NK-92 (cell line): ENCODE results near the gene SNHG17.

ENCODE experiments used
- DNase-seq: peaks from one replicate; lab custom pipeline; 2025; ENCODE audit not compliant: unreplicated experiment; lab: John Stamatoyannopoulos, UW

Gene SNHG17

DNA sequence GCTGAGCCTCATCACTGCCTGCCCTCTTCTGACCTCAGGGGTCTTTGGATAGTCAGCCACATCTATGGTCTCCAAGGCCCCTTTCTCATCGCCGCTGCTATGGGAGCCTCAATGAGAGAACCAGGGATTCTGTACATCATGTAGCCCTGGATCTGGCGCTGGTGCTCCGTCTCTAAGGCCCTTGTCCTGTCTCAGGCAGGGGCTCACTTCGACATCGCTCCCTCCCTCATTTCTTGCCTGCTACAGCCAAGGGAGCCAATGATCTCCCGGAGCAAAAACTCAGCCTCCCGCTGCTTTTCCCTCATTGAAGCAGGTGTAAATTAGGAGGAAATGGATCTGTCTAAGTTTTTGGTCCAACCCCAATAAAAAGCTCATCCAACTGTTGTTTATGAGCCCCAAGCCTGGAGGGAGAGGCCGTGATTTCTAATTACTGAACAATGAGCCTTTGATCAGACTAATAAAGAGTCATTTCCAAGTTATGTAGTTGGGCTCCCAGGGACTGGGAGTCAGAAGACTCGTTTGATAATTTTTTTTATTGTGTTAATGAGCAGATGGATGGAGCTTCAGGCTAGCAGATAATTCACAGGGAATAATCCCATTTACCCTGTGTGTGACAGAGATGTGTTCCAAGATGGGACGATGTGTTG, 58.0 kb downstream of the SNHG17 start:
- DNase-seq, result no peak

- DNase-seq, result no peak
These were observed 61.2 kb downstream of the SNHG17 start for GRCh38 chr20:38373898-38374297.

DNA sequence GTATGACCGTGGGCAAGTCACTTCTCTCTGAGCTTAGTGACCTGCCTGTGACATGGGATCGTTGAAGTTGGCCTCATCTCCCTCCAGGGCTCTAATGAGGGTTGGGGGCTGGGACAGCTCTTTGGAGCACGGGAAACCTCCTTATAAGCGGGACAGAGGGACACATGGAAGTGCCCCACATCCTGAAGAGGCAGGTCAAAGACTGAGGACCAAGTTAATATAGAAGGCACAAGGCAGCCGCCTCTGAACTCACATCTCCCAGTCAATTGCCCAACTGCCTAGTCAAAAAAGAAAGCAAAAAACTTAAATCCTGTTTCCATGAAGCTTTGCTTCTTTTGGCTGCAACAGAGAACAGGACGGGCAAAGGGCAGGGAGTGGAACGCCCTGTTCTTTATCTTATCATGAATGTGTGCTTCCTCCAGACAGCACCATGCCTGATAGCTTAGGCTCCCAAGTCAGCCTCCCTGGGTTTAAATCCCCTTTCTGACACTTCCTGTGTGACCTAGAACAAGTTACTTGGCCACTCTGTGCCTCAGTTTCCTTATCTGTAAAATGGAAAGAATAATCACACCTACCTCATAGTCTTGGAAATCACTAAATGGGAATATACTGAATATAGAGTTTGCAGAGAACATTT, 61.8 kb downstream of the SNHG17 start:
- DNase-seq, result no peak

DNA sequence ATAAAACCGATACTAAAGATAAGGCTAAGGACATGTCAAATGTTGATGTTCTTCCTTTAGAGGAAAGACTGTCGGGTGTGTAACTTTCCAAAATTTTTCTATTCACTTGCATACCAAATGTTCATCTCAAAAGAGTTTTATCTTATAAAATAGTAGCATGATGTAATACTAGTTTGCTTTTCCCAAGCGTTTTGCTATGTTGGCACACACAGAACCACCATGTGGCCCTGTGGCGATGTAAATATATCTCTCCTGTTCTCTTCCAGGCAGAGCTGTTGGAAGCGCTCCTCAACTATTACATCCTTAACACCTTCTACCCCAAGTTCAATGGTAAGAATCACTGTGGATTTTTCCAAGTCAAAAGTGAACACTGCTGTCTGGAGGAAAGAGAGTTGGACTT, 62.3 kb downstream of the SNHG17 start:
- DNase-seq, result no peak
